Astrocyte (in vitro differentiated cells and primary cell): ENCODE measurements around the gene MBL2. TPM values are rescaled to one million over a fixed set of nuclear protein-coding genes. Genes with fewer than 3 reads are reported as not detected.

Source experiments
- DNase-seq: peaks from one replicate; pipeline ENCODE4 v3.0.0-alpha.2; 2010; ENCODE audit warnings: low read depth
- FAIRE-seq: peaks from 2 replicates; lab custom pipeline; 2011; peaks lifted over from hg19 to GRCh38; lab: Jason Lieb, UNC
- H2AFZ ChIP-seq: 2 replicates; pipeline ENCODE4 v1.6.0; 2012; ENCODE audit warnings: low read depth, low read length, inconsistent platforms
- H3K27ac ChIP-seq: 2 replicates; pipeline ENCODE4 v1.5.1; 2011; ENCODE audit warnings: low read depth, low read length, inconsistent platforms
- H3K27me3 ChIP-seq: 2 replicates; pipeline ENCODE4 v1.6.0; 2011; ENCODE audit warnings: low read length, inconsistent platforms; ENCODE audit not compliant: insufficient read depth
- H3K36me3 ChIP-seq: 2 replicates; pipeline ENCODE4 v1.5.1; 2011; ENCODE audit warnings: low read length, inconsistent platforms; ENCODE audit not compliant: insufficient read depth
- H3K4me1 ChIP-seq: 2 replicates; pipeline ENCODE4 v1.5.1; 2011; ENCODE audit warnings: low read length, inconsistent platforms; ENCODE audit not compliant: insufficient read depth
- H3K4me2 ChIP-seq: 2 replicates; pipeline ENCODE4 v1.6.0; 2012; ENCODE audit warnings: low read length, inconsistent platforms
- H3K4me3 ChIP-seq: 2 replicates; pipeline ENCODE4 v1.5.1; 2011; ENCODE audit warnings: low read depth, mild to moderate bottlenecking, low read length, inconsistent platforms; ENCODE audit not compliant: insufficient read depth
- H3K79me2 ChIP-seq: 2 replicates; pipeline ENCODE4 v1.6.0; 2012; ENCODE audit warnings: mild to moderate bottlenecking, low read length, inconsistent platforms; ENCODE audit not compliant: insufficient read depth
- H3K9ac ChIP-seq: 2 replicates; pipeline ENCODE4 v1.6.0; 2012; ENCODE audit warnings: mild to moderate bottlenecking, low read length, inconsistent platforms
- H3K9me3 ChIP-seq: 2 replicates; pipeline ENCODE4 v1.5.1; 2012; ENCODE audit warnings: low read depth, mild to moderate bottlenecking, low read length, inconsistent platforms; ENCODE audit not compliant: insufficient read depth
- H4K20me1 ChIP-seq: 2 replicates; pipeline ENCODE4 v1.6.0; 2012; ENCODE audit warnings: low read length, inconsistent platforms; ENCODE audit not compliant: insufficient read depth
- H3K27ac Mint-ChIP-seq: one replicate; pipeline ENCODE4 v1.8.0; 2021; ENCODE audit warnings: mild to moderate bottlenecking, mixed read lengths; ENCODE audit not compliant: unreplicated experiment
- H3K27me3 Mint-ChIP-seq: one replicate; pipeline ENCODE4 v1.8.0; 2021; ENCODE audit warnings: low read depth, mixed read lengths; ENCODE audit not compliant: unreplicated experiment
- H3K36me3 Mint-ChIP-seq: one replicate; pipeline ENCODE4 v1.8.0; 2021; ENCODE audit warnings: low read depth, mixed read lengths; ENCODE audit not compliant: unreplicated experiment
- H3K4me1 Mint-ChIP-seq: one replicate; pipeline ENCODE4 v1.8.0; 2021; ENCODE audit warnings: low read depth, mixed read lengths; ENCODE audit not compliant: unreplicated experiment
- H3K4me3 Mint-ChIP-seq: one replicate; pipeline ENCODE4 v1.8.0; 2021; ENCODE audit warnings: mild to moderate bottlenecking, moderate library complexity, mixed read lengths; ENCODE audit not compliant: unreplicated experiment
- H3K9me3 Mint-ChIP-seq: one replicate; pipeline ENCODE4 v1.8.0; 2021; ENCODE audit warnings: mild to moderate bottlenecking, mixed read lengths; ENCODE audit not compliant: unreplicated experiment
- EZH2 ChIP-seq: IDR thresholded peaks from 2 replicates; pipeline ENCODE4 v1.6.1; 2012; ENCODE audit warnings: mild to moderate bottlenecking, low read length, inconsistent platforms; ENCODE audit not compliant: insufficient read depth
- total RNA-seq: library from RNA; stranded (reverse); gene quantifications from 2 replicates; pipeline ENCODE4 v1.2.1, GENCODE V29; 2021
- TF ChIP-seq, protein P1 (sequence below): IDR thresholded peaks from 2 replicates; pipeline ENCODE4 v1.5.1; 2011; ENCODE audit warnings: low read depth, mild to moderate bottlenecking, inconsistent platforms, low read length, moderate library complexity; ENCODE audit not compliant: insufficient read depth

MBL2 gene
- total RNA-seq, 1 donor from 2014 or later, result not detected

DNA sequence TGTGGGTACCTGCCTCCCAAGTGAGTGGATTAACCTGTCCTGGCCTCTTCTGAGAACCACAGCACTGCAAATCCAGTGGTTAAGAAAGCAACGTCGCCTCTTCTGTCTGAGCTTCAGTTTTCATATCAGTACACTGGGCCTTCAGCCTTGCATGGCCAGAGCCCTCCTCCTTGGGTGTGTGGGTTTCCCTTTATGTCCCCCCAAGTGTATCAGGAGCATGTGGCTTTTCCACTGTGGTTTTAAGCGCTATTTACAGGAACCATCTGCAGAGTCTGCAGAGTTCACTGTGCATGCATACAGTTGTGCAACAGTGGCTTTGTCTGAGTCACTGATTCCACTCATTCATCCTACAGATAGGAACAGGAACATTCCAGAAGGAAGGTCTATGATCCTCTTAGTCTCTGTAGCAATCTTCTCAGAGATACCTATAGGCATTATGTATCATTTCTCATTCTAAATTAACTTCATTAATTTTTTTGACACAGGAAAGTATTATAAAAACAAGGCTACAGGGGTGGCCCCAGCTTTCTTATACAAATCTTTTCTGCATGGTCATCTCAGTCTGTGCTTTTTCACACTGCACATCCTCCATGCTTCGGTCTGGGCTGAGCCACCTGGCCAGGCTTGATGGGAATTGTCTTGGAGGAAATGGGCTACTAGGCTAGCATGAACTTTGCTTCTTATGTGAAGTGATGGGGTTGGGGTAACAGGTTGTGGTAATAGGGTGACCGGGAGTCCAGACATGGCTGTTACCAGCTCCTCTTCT lies 17.1 kb downstream of the MBL2 start:
- Histone ChIP-seq H3K9ac (no peak overlapping the region), H4K20me1 (no peaks in the 10 kb centered on the region), H3K9me3 (no peaks in the 10 kb centered on the region), H3K27ac (no peak overlapping the region), H3K4me3 (no peak overlapping the region), H3K27me3 (no peaks in the 10 kb centered on the region), H3K79me2 (no peaks in the 10 kb centered on the region), H2AFZ (no peak overlapping the region), H3K4me2 (no peak overlapping the region), H3K36me3 (no peaks in the 10 kb centered on the region), H3K4me1 (no peaks in the 10 kb centered on the region)
- Mint-ChIP-seq H3K27me3 (no peaks in the 10 kb centered on the region), H3K27ac (peak overlapping the region; percentile 56), H3K9me3 (no peaks in the 10 kb centered on the region), H3K4me1 (peaks cover 15% of the 10 kb centered on the region), H3K4me3 (no peak overlapping the region), H3K36me3 (peaks cover 3% of the 10 kb centered on the region)
- TF ChIP-seq, protein P1, sequence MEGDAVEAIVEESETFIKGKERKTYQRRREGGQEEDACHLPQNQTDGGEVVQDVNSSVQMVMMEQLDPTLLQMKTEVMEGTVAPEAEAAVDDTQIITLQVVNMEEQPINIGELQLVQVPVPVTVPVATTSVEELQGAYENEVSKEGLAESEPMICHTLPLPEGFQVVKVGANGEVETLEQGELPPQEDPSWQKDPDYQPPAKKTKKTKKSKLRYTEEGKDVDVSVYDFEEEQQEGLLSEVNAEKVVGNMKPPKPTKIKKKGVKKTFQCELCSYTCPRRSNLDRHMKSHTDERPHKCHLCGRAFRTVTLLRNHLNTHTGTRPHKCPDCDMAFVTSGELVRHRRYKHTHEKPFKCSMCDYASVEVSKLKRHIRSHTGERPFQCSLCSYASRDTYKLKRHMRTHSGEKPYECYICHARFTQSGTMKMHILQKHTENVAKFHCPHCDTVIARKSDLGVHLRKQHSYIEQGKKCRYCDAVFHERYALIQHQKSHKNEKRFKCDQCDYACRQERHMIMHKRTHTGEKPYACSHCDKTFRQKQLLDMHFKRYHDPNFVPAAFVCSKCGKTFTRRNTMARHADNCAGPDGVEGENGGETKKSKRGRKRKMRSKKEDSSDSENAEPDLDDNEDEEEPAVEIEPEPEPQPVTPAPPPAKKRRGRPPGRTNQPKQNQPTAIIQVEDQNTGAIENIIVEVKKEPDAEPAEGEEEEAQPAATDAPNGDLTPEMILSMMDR, result no peak
- TF ChIP-seq EZH2, result no peak
- DNase-seq (peak; percentile 68), FAIRE-seq (no peak)

DNA sequence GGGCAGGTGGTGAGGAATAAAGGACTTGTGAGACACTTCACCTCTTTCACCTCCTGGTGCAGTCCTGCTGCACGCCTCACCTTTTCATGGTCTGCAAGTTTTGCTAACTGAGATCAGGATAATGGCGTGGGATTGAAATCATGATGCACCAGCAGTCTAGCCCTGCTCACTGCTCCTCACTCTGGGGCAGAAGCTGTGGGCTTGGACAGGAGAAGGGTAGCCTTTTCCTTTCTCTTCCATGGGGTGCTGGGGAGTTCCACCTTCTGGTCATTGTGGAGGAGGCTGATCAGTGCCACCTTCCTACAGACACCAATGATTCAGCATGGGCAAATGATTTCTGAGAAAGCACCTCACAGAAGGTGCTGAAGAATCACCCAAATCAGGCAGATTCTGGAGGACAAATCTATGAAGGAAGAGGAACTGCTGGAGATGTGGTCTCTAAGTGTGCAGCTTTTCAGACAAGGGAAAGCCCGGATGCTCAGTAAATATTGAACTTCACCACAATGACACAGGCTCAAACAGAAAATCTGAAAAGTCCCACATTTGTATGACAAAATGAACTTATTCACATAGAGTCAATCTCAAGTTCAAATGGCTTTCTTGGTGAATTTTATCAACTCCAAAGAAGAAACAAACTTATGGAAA lies 19.7 kb downstream of the MBL2 start:
- Mint-ChIP-seq H3K27ac (no peak overlapping the region), H3K27me3 (no peaks in the 10 kb centered on the region), H3K4me1 (peaks cover 15% of the 10 kb centered on the region), H3K4me3 (no peak overlapping the region), H3K9me3 (peaks cover 3% of the 10 kb centered on the region), H3K36me3 (no peaks in the 10 kb centered on the region)
- no peak overlapping the region for H3K4me2 ChIP-seq
- H3K9ac ChIP-seq, result no peak overlapping the region
- H3K4me1 ChIP-seq, result no peaks in the 10 kb centered on the region
- H2AFZ ChIP-seq, result no peak overlapping the region
- H3K4me3 ChIP-seq, result no peak overlapping the region
- TF ChIP-seq, protein P1, result no peak
- no peak for TF ChIP-seq EZH2
- no peak overlapping the region for H3K27ac ChIP-seq
- no peaks in the 10 kb centered on the region for H3K36me3 ChIP-seq
- no peak for FAIRE-seq
- H3K27me3 ChIP-seq, result peaks cover 4% of the 10 kb centered on the region
- no peaks in the 10 kb centered on the region for H4K20me1 ChIP-seq
- DNase-seq, result no peak
- no peaks in the 10 kb centered on the region for H3K79me2 ChIP-seq
- H3K9me3 ChIP-seq, result no peaks in the 10 kb centered on the region

- H2AFZ ChIP-seq, result no peak overlapping the region
- H3K9me3 ChIP-seq, result no peaks in the 10 kb centered on the region
- TF ChIP-seq EZH2, result no peak
- H3K9me3 Mint-ChIP-seq, result peaks cover 3% of the 10 kb centered on the region
- no peaks in the 10 kb centered on the region for H3K36me3 ChIP-seq
- H3K36me3 Mint-ChIP-seq, result no peaks in the 10 kb centered on the region
- H3K27ac Mint-ChIP-seq, result no peak overlapping the region
- no peaks in the 10 kb centered on the region for H3K79me2 ChIP-seq
- H3K4me2 ChIP-seq, result no peak overlapping the region
- H3K4me1 ChIP-seq, result no peaks in the 10 kb centered on the region
- DNase-seq (no peak), FAIRE-seq (no peak)
- H3K27me3 Mint-ChIP-seq, result no peaks in the 10 kb centered on the region
- H3K4me3 ChIP-seq, result no peak overlapping the region
- H4K20me1 ChIP-seq, result no peaks in the 10 kb centered on the region
- no peak overlapping the region for H3K9ac ChIP-seq
- peaks cover 14% of the 10 kb centered on the region for H3K4me1 Mint-ChIP-seq
- no peak overlapping the region for H3K27ac ChIP-seq
- H3K4me3 Mint-ChIP-seq, result no peak overlapping the region
- peaks cover 4% of the 10 kb centered on the region for H3K27me3 ChIP-seq
Observed at GRCh38 chr10:52752261-52752660, 20.3 kb downstream of the MBL2 start.
